Activated naive CD4-positive, alpha-beta T cell treated with anti-CD3 and anti-CD28 coated beads, Interleukin-2, amount 10 ng/mL, durations not matched to agents 7 days and 5 days (primary cell): Measurements from ENCODE around the gene RMND5A.
A peak's percentile ranks its signal among the peaks of the same experiment; 100 is the strongest.

Experiments
- CTCF ChIA-PET: fragments of 350-600 bp; sonication (Branson Sonifier 250); formaldehyde crosslinking; loops from one replicate; lab custom pipeline; 2021; ENCODE audit warnings: antibody characterized with exemption; lab: Charles Lee
- DNase-seq: peaks from one replicate; pipeline ENCODE4 v3.0.0-alpha.2; 2020
- H3K27ac Mint-ChIP-seq: one replicate; pipeline ENCODE4 v1.8.0; 2021; ENCODE audit warnings: mild to moderate bottlenecking, moderate library complexity, mixed read lengths
- H3K27me3 Mint-ChIP-seq: one replicate; pipeline ENCODE4 v1.8.0; 2021; ENCODE audit warnings: mild to moderate bottlenecking, mixed read lengths
- H3K36me3 Mint-ChIP-seq: one replicate; pipeline ENCODE4 v1.8.0; 2021; ENCODE audit warnings: mixed read lengths
- H3K4me1 Mint-ChIP-seq: one replicate; pipeline ENCODE4 v1.8.0; 2021; ENCODE audit warnings: mixed read lengths
- H3K4me3 Mint-ChIP-seq: one replicate; pipeline ENCODE4 v1.8.0; 2021; ENCODE audit warnings: mild to moderate bottlenecking, moderate library complexity, mixed read lengths
- H3K9me3 Mint-ChIP-seq: one replicate; pipeline ENCODE4 v1.8.0; 2021; ENCODE audit warnings: mixed read lengths

The RMND5A gene

GRCh38 chr2:86807133-86807467 is 87.0 kb downstream of the RMND5A start:
- CTCF ChIA-PET: interaction anchor here (1.0 to 3.0 kb wide), 5 partner anchors 9 to 185 kb away, joined by 3 to 20 read pairs (median 4); no protein-coding TSS in a partner anchor
- peak overlapping the region; percentile 77 for H3K4me3 Mint-ChIP-seq

GRCh38 chr2:86807468-86808275 is 87.6 kb downstream of the RMND5A start:
- Mint-ChIP-seq H3K4me3 (peak overlapping the region; percentile 77), H3K4me1 (peaks cover 22% of the 10 kb centered on the region), H3K27me3 (peaks cover 68% of the 10 kb centered on the region), H3K27ac (no peak overlapping the region), H3K9me3 (no peaks in the 10 kb centered on the region), H3K36me3 (no peaks in the 10 kb centered on the region)
- CTCF ChIA-PET: interaction anchor here (1.0 to 3.0 kb wide), 6 partner anchors 10 to 185 kb away, joined by 3 to 20 read pairs (median 4); no protein-coding TSS in a partner anchor
- DNase-seq: peak; percentile 52

More at GRCh38 chr2:86807133-86807467, 87.0 kb downstream of the RMND5A start:
- peaks cover 22% of the 10 kb centered on the region for H3K4me1 Mint-ChIP-seq
- H3K36me3 Mint-ChIP-seq: no peaks in the 10 kb centered on the region
- DNase-seq: no peak
- H3K27me3 Mint-ChIP-seq: peaks cover 64% of the 10 kb centered on the region
- no peaks in the 10 kb centered on the region for H3K9me3 Mint-ChIP-seq
- peak overlapping the region; percentile 39 for H3K27ac Mint-ChIP-seq

GRCh38 chr2:86808315-86809161 is 88.4 kb downstream of the RMND5A start:
- DNase-seq: peak; percentile 93
- no peaks in the 10 kb centered on the region for H3K36me3 Mint-ChIP-seq
- no peaks in the 10 kb centered on the region for H3K9me3 Mint-ChIP-seq
- peaks cover 68% of the 10 kb centered on the region for H3K27me3 Mint-ChIP-seq
- CTCF ChIA-PET: interaction anchor here (0.6 to 3.0 kb wide), 7 partner anchors 10 to 44 kb away, joined by 3 to 20 read pairs (median 4); no protein-coding TSS in a partner anchor
- peak overlapping the region; percentile 77 for H3K4me3 Mint-ChIP-seq
- no peak overlapping the region for H3K27ac Mint-ChIP-seq
- H3K4me1 Mint-ChIP-seq: peaks cover 22% of the 10 kb centered on the region

GRCh38 chr2:86809481-86810121 is 89.5 kb downstream of the RMND5A start:
- H3K27ac Mint-ChIP-seq: no peak overlapping the region
- CTCF ChIA-PET: interaction anchor here (0.6 to 3.0 kb wide), 2 partner anchors 37 to 45 kb away, joined by 3 to 20 read pairs; no protein-coding TSS in a partner anchor
- H3K4me1 Mint-ChIP-seq: peaks cover 22% of the 10 kb centered on the region
- no peaks in the 10 kb centered on the region for H3K9me3 Mint-ChIP-seq
- H3K27me3 Mint-ChIP-seq: peaks cover 68% of the 10 kb centered on the region
- DNase-seq: no peak
- H3K4me3 Mint-ChIP-seq: no peak overlapping the region
- H3K36me3 Mint-ChIP-seq: no peaks in the 10 kb centered on the region

- CTCF ChIA-PET: no interaction called here
- no peaks in the 10 kb centered on the region for H3K9me3 Mint-ChIP-seq
- H3K4me3 Mint-ChIP-seq: no peak overlapping the region
- H3K27ac Mint-ChIP-seq: no peak overlapping the region
- no peak for DNase-seq
- peaks cover 10% of the 10 kb centered on the region for H3K4me1 Mint-ChIP-seq
- H3K36me3 Mint-ChIP-seq: no peaks in the 10 kb centered on the region
- peaks cover 23% of the 10 kb centered on the region for H3K27me3 Mint-ChIP-seq
Observed at GRCh38 chr2:86815611-86816010, 95.5 kb downstream of the RMND5A start.

- no peaks in the 10 kb centered on the region for H3K9me3 Mint-ChIP-seq
- peaks cover 10% of the 10 kb centered on the region for H3K4me1 Mint-ChIP-seq
- DNase-seq: no peak
- CTCF ChIA-PET: no interaction called here
- no peaks in the 10 kb centered on the region for H3K36me3 Mint-ChIP-seq
- peaks cover 12% of the 10 kb centered on the region for H3K27me3 Mint-ChIP-seq
- no peak overlapping the region for H3K4me3 Mint-ChIP-seq
- no peak overlapping the region for H3K27ac Mint-ChIP-seq
Observed at GRCh38 chr2:86818114-86818801, 98.2 kb downstream of the RMND5A start.

- Mint-ChIP-seq H3K4me1 (peaks cover 10% of the 10 kb centered on the region), H3K36me3 (no peaks in the 10 kb centered on the region), H3K9me3 (no peaks in the 10 kb centered on the region), H3K27ac (no peak overlapping the region), H3K27me3 (peaks cover 12% of the 10 kb centered on the region), H3K4me3 (no peak overlapping the region)
- CTCF ChIA-PET: no interaction called here
- DNase-seq: no peak
Observed at GRCh38 chr2:86818957-86819356, 98.9 kb downstream of the RMND5A start.

GRCh38 chr2:86821306-86821705 is 101.2 kb downstream of the RMND5A start:
- H3K27ac Mint-ChIP-seq: no peak overlapping the region
- H3K36me3 Mint-ChIP-seq: no peaks in the 10 kb centered on the region
- no peaks in the 10 kb centered on the region for H3K9me3 Mint-ChIP-seq
- peaks cover 15% of the 10 kb centered on the region for H3K4me1 Mint-ChIP-seq
- peaks cover 22% of the 10 kb centered on the region for H3K27me3 Mint-ChIP-seq
- CTCF ChIA-PET: no interaction called here
- H3K4me3 Mint-ChIP-seq: no peak overlapping the region
- DNase-seq: no peak

- peaks cover 24% of the 10 kb centered on the region for H3K27me3 Mint-ChIP-seq
- CTCF ChIA-PET: no interaction called here
- H3K36me3 Mint-ChIP-seq: no peaks in the 10 kb centered on the region
- DNase-seq: no peak
- peaks cover 20% of the 10 kb centered on the region for H3K4me1 Mint-ChIP-seq
- H3K9me3 Mint-ChIP-seq: no peaks in the 10 kb centered on the region
- no peak overlapping the region for H3K27ac Mint-ChIP-seq
- no peak overlapping the region for H3K4me3 Mint-ChIP-seq
Observed at GRCh38 chr2:86821842-86822241, 101.8 kb downstream of the RMND5A start.

GRCh38 chr2:86822668-86823345 is 102.7 kb downstream of the RMND5A start:
- Mint-ChIP-seq H3K4me3 (no peak overlapping the region), H3K27ac (no peak overlapping the region), H3K36me3 (no peaks in the 10 kb centered on the region), H3K9me3 (no peaks in the 10 kb centered on the region), H3K27me3 (peaks cover 28% of the 10 kb centered on the region), H3K4me1 (peaks cover 30% of the 10 kb centered on the region)
- DNase-seq: no peak
- CTCF ChIA-PET: interaction anchor here (0.6 kb wide), 1 partner anchor 12 kb away, joined by 3 read pairs; no protein-coding TSS in a partner anchor

- no peaks in the 10 kb centered on the region for H3K9me3 Mint-ChIP-seq
- peak overlapping the region; percentile 27 for H3K4me3 Mint-ChIP-seq
- CTCF ChIA-PET: interaction anchor here (1.7 kb wide), 1 partner anchor 17 kb away, joined by 6 read pairs; no protein-coding TSS in a partner anchor
- H3K27ac Mint-ChIP-seq: peak overlapping the region; percentile 56
- H3K27me3 Mint-ChIP-seq: peaks cover 28% of the 10 kb centered on the region
- no peaks in the 10 kb centered on the region for H3K36me3 Mint-ChIP-seq
- no peak for DNase-seq
- peaks cover 31% of the 10 kb centered on the region for H3K4me1 Mint-ChIP-seq
Observed at GRCh38 chr2:86825036-86825692, 105.1 kb downstream of the RMND5A start.

GRCh38 chr2:86825693-86826381 is 105.7 kb downstream of the RMND5A start:
- peak; percentile 71 for DNase-seq
- H3K27me3 Mint-ChIP-seq: peaks cover 28% of the 10 kb centered on the region
- H3K9me3 Mint-ChIP-seq: no peaks in the 10 kb centered on the region
- CTCF ChIA-PET: interaction anchor here (0.7 to 1.7 kb wide), 2 partner anchors 13 to 18 kb away, joined by 3 to 6 read pairs; no protein-coding TSS in a partner anchor
- H3K4me1 Mint-ChIP-seq: peaks cover 31% of the 10 kb centered on the region
- H3K36me3 Mint-ChIP-seq: no peaks in the 10 kb centered on the region
- peak overlapping the region; percentile 27 for H3K4me3 Mint-ChIP-seq
- H3K27ac Mint-ChIP-seq: peak overlapping the region; percentile 74
